ENCODE data around the gene CDT1. TPM values are rescaled to one million over a fixed set of nuclear protein-coding genes. Genes with fewer than 3 reads are reported as not detected.
A peak's percentile ranks its signal among the peaks of the same experiment; 100 is the strongest.
"Not testable (repeated sequence)": the region's sequence is repeated elsewhere in the genome, so short reads cannot be mapped to it uniquely, and the experiment has no call there.

Gene CDT1
- total RNA-seq, 1 donor from 2014 or later, result 1.9 TPM

GRCh38 chr16:88768071-88768783 lies 35.4 kb upstream of the CDT1 start:
- peak; percentile 29 for DNase-seq (ENCODE audit: low spot score)

GRCh38 chr16:88769617-88770460 lies 33.8 kb upstream of the CDT1 start:
- peak; percentile 43 for DNase-seq (ENCODE audit: low spot score)

- peak; percentile 91 for DNase-seq (ENCODE audit: low spot score)
Observed at GRCh38 chr16:88770461-88771293, 32.9 kb upstream of the CDT1 start.

GRCh38 chr16:88771294-88771772 lies 32.3 kb upstream of the CDT1 start:
- DNase-seq (ENCODE audit: low spot score), result no peak

- DNase-seq (ENCODE audit: low spot score), result not testable (repeated sequence)
Observed at GRCh38 chr16:88771781-88772180, 31.8 kb upstream of the CDT1 start.

- DNase-seq (ENCODE audit: low spot score), result peak; percentile 92
Observed at GRCh38 chr16:88772871-88773811, 30.4 kb upstream of the CDT1 start.

- peak; percentile 83 for DNase-seq (ENCODE audit: low spot score)
Observed at GRCh38 chr16:88773812-88774291, 29.7 kb upstream of the CDT1 start.

- DNase-seq (ENCODE audit: low spot score), result no peak
Observed at GRCh38 chr16:88774544-88775393, 28.8 kb upstream of the CDT1 start.

GRCh38 chr16:88775825-88776224 lies 27.8 kb upstream of the CDT1 start:
- DNase-seq (ENCODE audit: low spot score), result no peak

- no peak for DNase-seq (ENCODE audit: low spot score)
Observed at GRCh38 chr16:88777471-88778270, 25.9 kb upstream of the CDT1 start.

GRCh38 chr16:88778271-88778525 lies 25.4 kb upstream of the CDT1 start:
- DNase-seq (ENCODE audit: low spot score), result no peak

- no peak for DNase-seq (ENCODE audit: low spot score)
Observed at GRCh38 chr16:88778541-88779065, 25.0 kb upstream of the CDT1 start.

- no peak for DNase-seq (ENCODE audit: low spot score)
Observed at GRCh38 chr16:88779406-88780141, 24.0 kb upstream of the CDT1 start.

- no peak for DNase-seq (ENCODE audit: low spot score)
Observed at GRCh38 chr16:88780142-88781062, 23.2 kb upstream of the CDT1 start.

GRCh38 chr16:88781140-88782077 lies 22.2 kb upstream of the CDT1 start:
- no peak for DNase-seq (ENCODE audit: low spot score)

Measured in umbilical cord (tissue), 2 donors.